Brain pericyte (primary cell): ENCODE measurements around the gene AGFG1.

ENCODE experiments used
- DNase-seq: peaks from one replicate; pipeline ENCODE4 v3.0.0-alpha.2; 2012; ENCODE audit warnings: low read depth, low spot score

Gene AGFG1

DNA sequence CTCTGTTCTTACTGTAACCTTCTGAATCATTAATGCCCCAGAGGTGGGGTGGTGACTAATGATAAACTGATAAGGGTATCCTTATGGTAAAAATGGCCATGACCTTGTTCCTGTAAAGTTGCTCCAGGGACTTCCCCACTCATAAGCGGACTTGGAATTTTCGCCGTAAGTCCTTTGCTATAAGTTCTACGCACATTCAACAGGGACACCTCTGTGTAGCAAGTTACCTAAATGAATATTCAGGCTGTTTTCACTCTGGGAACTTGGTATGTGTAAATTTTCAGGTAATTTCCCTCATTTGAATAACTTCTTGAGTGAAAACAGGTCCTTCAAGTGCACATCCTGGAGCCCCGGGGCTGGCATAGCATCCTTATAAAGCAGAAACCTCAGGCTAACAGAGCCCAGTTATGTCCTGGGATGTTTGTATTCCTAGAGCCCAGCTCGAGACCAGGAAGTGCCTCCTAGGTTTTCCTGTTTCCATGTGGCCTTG lies 9.4 kb upstream of the AGFG1 start:
- DNase-seq: no peak

DNA sequence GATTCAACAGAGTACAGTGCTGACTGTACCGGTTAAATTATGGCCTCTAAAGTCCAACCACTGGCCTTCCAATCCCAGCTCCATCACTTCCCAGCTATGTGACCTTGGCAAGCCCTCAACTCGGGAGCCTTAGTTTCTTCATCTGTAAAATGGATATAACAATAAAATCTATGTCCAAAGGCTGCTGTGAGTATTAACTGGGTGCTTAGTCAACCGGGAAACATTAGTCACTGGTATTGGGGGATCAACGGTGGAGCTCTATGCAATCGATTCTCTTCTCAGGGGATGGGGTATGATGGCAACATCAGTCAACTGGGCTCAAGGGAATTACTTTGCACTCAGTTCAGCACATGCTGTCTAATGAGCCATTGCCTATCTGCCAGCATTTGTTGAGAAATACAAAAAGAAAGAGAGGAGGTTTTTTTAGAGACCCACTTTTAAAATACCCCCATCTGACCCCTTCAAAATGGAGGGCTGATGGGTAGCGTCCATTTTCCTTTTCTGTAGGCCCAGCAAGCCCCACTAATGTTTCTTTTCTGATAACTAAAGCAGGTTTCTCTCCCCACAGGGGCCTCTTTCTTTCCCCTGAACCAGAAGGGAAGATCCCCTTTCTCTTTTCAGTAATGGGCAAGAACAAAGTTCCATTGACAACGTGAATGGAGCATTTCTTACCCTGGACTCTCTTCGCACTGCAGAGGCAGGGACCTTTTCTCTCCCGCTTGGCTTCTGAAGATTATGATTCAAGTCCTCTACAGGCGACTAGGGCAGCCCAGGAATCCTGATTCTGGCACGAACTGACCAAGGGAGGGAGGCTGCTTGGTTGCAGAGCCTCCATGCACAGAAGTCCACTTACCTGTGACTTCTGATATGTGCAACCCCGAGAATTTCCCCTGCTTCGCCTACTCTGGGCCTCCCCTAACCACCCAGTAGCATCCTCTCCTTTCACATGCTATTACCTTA lies 8.7 kb upstream of the AGFG1 start:
- DNase-seq: no peak

DNA sequence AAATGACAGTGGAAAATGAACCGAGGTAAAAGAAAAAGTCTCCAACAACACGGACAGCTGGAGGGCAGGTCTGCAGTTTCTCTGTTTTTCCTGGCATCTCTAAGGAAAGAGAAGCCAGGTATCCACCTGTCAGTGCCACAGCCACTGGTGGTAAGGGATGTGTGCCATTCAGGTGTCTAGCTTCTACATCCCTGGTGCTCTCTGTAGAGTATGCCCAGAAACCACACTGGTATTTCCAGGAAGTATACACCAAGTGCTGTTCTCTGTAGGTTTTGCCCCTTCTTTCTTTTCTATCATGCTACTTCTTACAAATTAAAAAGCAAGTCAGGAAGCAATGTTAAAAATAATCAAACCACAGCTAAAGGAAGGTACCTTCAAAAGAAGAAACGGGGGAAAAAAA lies 7.6 kb upstream of the AGFG1 start:
- no peak for DNase-seq

DNA sequence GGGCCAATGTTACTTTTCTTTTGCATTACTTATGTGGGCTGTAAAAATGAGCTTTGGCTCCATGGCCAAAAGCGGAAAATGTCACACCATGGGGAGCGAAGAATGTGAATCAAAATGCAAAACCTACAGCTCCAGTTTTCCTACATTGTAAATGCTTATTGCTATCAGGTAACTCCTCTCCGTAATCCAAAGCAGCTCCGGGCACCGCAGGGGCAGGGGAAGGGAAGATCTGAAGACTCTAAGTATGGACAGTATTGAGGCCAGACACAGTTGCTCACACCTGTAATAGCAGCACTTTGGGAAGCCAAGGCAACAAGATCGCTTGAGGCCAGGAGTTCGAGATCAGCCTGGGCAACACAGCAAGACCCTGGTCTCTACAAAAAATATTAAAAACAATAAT lies 7.1 kb upstream of the AGFG1 start:
- DNase-seq: no peak

DNA sequence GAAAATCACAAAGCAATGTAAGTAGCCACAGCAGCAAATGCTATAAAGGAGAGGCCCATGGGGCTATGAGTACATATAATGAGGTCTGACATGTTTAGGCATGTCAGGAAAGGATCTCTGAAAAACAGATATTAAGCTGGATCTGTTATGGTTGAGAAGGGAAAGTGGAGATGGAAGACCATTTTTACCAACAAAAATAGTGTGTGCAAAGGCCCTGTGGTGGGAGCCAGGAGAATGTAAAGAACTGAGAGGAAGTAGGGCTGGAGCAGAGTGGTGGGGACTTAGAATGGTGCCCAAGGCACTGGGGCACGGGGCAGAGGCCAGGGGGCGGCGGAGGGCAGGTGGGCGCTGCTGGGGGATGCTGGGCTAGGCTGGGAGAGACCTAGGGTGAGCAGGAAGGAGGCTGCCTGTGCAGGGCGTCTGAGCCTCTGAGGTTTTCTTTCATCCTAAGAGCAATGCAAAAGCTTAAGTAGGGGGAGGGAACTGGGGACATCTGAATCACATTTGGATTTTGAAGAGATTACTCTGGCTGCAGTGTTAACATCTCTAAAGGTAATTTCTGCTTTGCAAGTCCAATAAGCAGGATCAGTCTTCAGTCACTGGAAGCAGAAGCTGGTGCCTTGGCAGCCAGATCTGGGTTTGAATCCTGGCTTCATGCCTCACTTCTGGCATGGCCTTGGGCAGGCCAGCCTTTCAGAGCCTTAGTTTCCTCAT lies 4.9 kb upstream of the AGFG1 start:
- DNase-seq: no peak

DNA sequence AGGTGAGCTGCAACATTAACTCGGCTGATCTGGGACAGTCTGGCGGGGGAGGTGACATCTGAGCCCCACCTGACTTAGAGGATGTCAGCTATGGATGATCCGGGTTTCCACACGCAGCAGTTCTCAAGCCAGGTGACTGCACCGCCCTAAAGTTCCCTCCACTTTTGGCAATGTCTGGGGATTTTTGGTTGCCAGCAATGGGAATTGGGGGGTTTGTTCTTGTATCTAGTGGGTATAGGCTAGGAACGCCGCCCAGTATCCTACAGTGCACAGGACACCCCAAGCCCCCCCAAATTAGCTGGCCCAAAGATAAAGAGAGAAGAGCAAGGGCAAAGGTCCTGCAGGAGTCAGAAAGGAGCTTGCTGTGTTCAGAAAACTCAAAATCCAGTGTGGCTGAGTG lies 544 bp upstream of the AGFG1 start:
- DNase-seq: no peak

DNA sequence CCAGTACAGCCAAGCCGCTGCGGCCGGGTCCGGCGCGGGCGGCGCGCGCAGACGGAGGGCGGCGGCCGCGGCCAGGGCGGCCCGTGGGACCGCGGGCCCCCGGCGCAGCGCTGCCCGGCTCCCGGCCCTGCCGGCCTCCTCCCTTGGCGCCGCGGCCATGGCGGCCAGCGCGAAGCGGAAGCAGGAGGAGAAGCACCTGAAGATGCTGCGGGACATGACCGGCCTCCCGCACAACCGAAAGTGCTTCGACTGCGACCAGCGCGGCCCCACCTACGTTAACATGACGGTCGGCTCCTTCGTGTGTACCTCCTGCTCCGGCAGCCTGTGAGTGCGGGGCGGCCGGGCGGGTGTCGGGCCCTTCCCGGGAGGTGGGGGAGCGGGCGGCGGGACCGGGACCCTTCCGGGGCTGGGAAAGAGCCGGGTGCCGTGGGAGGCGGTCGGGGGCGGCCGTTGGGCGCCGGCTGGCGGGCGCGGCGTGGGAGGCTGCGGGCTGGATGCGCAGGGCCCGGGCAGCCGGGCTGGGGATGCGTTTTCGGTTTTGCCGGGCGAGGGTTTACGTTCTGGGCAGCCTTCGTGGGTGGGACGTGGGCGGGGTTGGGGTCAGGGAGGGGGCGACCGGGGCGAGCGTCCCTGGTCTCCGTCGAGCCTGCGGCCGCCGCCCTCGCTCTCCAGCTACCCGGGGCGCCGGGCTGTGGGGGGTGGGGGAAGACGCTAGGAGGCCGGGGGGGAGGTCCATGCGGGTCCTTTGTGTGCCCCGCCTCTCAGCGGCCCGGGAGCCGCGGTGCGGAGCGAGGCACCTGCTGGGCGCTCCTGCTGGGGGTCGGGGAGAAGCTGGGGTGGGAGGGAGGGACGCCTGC lies 537 bp downstream of the AGFG1 start:
- no peak for DNase-seq

DNA sequence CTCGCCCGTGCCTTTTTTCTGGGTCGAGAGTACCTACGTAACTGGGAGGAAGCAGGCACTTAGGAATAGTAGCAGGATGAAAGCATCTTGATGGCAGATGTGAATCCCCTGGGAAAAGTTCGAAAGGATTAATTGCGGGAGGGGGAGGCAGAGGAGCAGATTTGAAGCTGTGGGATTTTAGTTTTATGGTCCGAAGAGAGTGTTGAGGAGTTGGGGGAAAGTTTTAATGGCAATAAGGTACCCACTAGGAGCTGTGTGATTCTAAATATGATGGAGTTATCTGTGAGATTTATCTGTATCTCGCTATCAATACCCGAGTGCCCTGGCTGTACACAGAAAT lies 1.1 kb downstream of the AGFG1 start:
- no peak for DNase-seq

DNA sequence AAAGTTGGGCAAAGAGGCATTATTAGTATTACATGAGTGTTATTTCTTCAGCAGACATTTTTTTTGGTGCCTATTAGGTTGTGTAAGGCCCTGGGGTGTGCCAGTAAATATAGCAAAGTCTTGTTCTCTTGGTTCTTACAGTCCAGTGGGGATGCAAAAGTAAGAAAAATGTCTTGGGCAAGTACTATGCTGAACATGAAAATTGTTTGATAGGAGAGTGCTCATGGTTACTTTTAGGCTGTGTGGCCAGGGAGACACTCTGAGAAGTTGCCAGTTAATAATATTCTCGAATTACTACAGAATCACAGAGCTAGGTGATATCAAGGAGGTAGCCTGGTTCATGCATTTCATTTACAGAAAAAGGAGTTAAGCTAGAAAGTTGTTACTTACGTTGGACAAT lies 1.9 kb downstream of the AGFG1 start:
- DNase-seq: no peak

DNA sequence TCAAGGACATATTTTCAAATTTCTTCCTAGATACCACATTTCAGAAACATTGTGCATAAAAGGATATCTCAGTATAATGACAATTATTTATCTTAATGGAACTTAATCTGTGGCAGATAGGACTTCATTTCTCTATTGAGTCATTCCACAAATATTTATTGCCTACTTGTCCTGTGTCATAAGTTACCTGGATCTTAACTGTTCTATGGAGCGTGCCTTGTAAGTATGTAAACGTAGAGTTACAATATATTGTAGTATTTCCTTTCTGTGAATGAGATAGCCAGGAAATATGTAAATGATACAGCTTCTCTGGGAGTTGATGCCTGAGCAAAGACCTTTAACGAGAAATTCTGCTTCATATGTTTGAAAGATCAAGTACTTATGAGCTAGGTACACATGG lies 2.5 kb downstream of the AGFG1 start:
- DNase-seq: no peak

DNA sequence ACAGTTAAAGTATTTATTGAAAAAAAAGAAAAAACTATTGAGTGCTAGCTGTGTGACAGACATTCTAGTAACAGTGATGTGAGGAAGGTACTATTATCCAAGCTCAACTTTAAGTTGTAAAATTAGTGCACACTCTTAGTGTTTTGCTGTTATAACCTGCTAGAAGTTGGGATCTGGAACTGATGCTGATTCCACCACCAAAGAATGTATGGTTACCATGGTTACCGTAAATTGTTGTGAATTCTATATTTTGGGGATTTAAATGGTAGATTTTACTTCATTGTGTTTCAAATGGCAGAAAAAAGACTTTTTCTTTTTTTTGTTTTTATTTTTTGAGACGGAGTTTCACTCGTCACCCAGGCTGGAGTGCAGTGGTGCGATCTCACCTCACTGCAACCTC lies 5.3 kb downstream of the AGFG1 start:
- no peak for DNase-seq

DNA sequence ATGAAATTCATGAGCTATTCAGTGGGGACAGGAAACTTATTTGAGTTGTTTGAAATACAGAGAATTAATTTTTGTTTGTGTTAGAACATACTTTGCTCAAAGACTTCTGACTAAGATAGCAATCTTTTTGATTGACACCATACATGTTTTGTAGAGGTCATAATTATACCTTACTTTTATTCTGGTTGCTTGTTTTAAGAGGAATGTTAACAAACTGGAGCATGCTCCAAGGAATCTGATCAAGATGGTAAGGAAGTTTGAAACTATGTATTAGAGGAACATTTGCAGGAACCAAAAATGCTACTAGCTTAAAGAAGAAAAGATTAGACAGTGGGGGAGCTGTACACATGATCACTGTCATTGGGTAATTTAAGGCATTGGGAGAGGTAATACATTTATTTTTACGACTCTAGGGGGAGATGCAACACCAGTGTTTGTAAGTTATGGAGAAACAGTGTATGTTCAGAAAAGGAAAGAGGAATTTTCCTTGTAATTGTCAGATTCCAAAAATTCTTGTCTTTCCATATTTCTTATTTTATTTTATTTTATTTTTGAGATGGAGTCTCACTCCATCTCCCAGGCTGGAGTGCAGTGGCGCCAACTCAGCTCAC lies 8.0 kb downstream of the AGFG1 start:
- DNase-seq: no peak

DNA sequence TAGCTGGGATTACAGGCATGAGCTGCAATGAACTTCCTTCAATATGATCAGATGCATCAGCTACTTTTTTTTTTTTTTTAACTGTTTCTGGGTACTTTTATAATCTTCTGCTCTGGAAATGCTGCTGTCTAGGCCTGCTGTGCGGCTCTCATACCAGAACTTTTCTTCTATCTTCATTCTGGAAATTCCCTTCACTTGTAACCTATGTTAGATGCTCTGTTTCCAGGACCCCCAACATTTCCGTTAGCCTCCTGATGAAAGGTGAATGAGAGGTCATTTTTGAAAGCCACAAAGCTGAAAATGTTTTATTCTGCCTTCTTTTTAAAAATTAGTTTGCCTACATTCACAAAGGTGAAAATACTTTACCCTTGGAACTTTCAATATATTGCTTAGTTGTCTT lies 8.6 kb downstream of the AGFG1 start:
- no peak for DNase-seq

DNA sequence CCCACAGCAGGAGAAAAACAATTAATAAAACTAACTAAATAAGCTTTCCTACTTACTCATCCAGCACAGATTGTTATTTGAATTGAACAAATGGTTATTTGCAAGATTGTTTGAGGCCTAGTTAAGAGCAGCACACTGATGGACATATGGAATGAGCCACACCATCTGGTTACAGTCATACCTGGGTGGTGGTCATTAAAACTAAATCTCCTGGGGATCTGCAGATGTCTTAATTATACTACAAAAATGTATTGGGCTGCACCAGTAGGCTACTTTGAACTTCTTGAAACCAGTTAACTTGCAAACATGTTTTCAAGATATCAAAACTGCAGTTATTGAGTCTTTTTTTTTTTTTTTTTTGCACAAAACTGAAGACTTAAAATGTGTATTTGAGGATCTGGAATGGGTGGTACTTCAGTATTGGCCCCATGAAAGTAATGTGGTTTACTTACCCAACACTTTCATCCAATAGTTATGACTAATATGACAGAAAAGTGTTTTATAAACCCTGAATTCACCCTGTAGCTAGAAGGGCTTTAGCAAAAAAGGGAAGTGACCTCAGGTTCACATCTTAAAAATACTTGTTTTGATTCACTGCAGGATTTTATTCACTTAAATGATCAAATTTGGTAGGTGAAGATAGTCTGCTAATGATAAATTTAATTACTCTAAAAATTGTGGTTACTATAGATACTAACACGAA lies 10.8 kb downstream of the AGFG1 start:
- DNase-seq: no peak

DNA sequence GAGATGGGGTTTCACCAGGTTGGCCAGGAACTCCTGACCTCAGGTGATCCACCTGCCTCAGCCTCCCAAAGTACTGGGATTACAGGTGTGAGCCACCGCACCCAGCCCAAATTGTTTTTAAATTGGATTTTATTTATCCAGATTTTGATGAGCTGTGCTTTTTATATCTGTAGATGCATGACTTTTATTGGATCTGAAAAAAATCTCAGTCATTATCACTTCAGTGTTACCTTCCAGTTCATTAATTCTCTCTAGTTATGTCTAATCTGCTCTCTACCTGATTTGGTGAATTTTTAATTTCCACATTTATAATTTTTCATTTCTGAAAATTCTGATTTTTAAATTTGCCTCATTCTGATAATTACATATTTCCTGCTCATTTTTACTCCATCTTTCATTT lies 13.5 kb downstream of the AGFG1 start:
- no peak for DNase-seq

DNA sequence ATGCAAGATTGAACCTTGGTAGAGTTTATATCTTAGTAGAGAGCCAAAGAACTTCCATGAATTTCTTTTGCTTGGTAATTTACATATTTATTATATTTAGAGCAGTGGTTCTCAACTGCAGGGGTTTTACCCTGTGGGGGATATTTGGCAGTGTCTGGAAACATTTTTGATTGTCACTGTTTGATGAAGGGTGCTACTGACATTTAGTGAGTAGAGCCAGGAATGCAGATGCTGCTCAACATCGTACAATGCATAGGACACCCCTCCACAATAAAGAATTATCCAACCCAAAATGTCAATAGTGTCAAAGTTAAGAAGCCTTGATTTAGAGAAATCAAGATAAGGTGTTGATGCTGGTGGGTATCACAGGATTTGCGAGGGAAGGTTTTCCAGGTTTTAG lies 14.7 kb downstream of the AGFG1 start:
- DNase-seq: no peak

DNA sequence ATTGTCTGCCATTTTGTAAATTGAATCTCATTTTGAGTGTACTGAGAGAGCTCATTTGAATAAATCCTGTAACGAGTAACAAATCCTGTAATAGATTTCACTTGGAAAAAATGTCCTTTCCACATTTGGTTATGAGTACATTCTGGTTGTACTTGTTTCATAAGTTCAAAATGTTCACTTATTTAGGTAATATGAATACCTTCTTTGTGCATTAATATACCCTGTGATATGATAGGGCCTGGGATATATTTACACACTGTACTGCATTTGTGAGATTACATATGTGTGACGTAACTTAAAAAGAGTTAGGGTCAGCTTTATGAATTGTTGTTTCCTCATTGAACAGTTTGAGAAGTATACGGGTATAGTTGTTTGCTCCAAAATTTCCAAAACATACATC lies 16.1 kb downstream of the AGFG1 start:
- DNase-seq: no peak

DNA sequence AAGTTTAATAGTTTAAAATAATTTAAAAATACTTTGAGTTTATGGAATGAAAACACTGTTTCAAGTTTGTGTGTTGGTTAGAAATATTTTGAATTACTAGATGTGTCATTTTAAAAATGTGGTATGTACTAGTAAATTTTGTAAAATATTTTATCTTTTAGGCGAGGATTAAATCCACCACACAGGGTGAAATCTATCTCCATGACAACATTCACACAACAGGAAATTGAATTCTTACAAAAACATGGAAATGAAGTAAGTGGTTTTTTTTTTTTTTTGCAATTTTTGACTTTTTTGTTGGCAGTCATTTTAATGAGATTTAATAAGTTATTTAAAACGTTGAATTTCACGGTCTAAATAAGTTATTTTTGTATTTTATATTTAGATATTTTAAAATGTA lies 19.4 kb downstream of the AGFG1 start:
- no peak for DNase-seq

DNA sequence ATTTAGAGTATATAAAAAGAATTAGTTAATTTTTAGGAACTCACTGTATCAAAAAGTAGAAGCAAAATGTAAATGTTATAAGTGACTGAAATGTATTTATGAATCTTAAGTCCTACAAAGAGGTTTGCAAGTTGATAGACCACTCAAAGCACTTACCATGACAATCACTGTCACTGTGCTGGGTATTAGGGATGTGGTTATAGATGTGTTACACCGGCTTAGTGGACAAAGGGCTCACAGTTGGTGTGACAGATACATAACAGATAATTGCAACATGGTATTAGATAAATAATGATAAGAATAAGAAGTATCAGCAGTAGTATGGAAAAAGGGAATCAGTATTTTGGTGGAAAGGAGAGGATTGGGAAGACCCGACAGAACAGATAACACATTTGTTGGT lies 21.6 kb downstream of the AGFG1 start:
- no peak for DNase-seq

DNA sequence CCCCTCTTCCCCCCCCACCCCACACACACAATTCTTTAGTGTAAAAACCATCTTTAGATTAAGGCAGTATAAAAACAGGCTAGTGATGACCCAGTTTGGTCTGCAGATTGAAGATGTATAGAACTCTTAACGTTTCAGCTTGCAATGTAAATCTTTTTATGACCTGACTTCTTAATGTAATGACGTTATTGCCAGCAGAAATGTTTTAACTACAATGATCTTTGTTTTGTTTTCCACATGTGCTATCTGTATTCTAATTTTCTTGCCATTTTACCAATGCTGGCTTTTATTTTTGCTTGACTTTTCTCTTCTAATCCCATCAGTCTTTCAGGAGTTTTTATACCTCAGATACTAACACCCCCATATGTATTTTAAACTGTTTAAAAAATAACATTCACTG lies 25.2 kb downstream of the AGFG1 start:
- no peak for DNase-seq
